HepG2 (cell line): ENCODE measurements around the gene LDLRAD4. TPM values are rescaled to one million over a fixed set of nuclear protein-coding genes. Genes with fewer than 3 reads are reported as not detected.

Experiments used
- ATAC-seq: fragments of 200-7000 bp; cut with Tn5 transposase; 3 replicates; pipeline ENCODE4 v1.9.1; 2020; ENCODE audit warnings: mild to moderate bottlenecking, moderate library complexity
- BruUV-seq: library from RNA; stranded (reverse); fragments of 400-500 nt; replicated peaks from 2 replicates; lab custom pipeline; 2021; lab: Mats Ljungman, UMichigan
- CTCF ChIA-PET: fragments of 300-600 bp; formaldehyde crosslinking; extraction: SDS; loops from one replicate; lab custom pipeline; 2021; ENCODE audit warnings: low total read pairs, inconsistent platforms, low intra/inter-chr PET ratio; lab: Yijun Ruan, JAX
- POLR2A ChIA-PET: fragments of 350-600 bp; sonication (Branson Sonifier 250); formaldehyde crosslinking; loops from one replicate; lab custom pipeline; 2020; ENCODE audit warnings: antibody characterized with exemption, inconsistent platforms; lab: Yijun Ruan, JAX
- DNase-seq: peaks from one replicate; pipeline ENCODE4 v3.0.0-alpha.2; 2015; ENCODE audit warnings: low spot score
- FAIRE-seq: peaks from 3 replicates; lab custom pipeline; 2011; peaks lifted over from hg19 to GRCh38; lab: Jason Lieb, UNC
- H2AFZ ChIP-seq: one replicate; pipeline ENCODE4 v1.6.1; 2011; ENCODE audit warnings: low read length, inconsistent platforms
- H3K27ac ChIP-seq: fragments of 300-600 bp; 3 replicates; pipeline ENCODE4 v1.8.0; 2011; ENCODE audit warnings: mixed run types, mild to moderate bottlenecking, mixed read lengths, low read length, inconsistent platforms; ENCODE audit not compliant: insufficient read depth; ENCODE audit errors: extremely low read length
- H3K27me3 ChIP-seq, 2 experiments: fragments of 200-600 bp in 1 of 2; 2 replicates in 1 of 2; 3 replicates in 1 of 2; pipeline versions ENCODE4 v1.6.0 to v1.8.0; 2011; ENCODE audit warnings: low read length in 2 of 2, mild to moderate bottlenecking in 2 of 2, moderate library complexity in 2 of 2, inconsistent platforms in 1 of 2; ENCODE audit not compliant: insufficient read depth in 2 of 2, control insufficient read depth in 1 of 2
- H3K36me3 ChIP-seq, 2 experiments: fragments of 200-600 bp in 1 of 2; replicated peaks in 1 of 2; 2 replicates in 1 of 2; 3 replicates in 1 of 2; pipeline versions ENCODE4 v1.5.1 to v1.8.0; 2011; ENCODE audit warnings: low read length in 2 of 2, inconsistent platforms in 1 of 2; ENCODE audit not compliant: insufficient read depth in 2 of 2, control insufficient read depth in 1 of 2
- H3K4me1 ChIP-seq: 2 replicates; pipeline ENCODE4 v1.5.1; 2012; ENCODE audit warnings: low read length, inconsistent platforms; ENCODE audit not compliant: insufficient read depth
- H3K4me2 ChIP-seq: 2 replicates; pipeline ENCODE4 v1.6.0; 2011; ENCODE audit warnings: low read depth, low read length, inconsistent platforms
- H3K4me3 ChIP-seq, 3 experiments: fragments of 200-600 bp in 1 of 3; sonication (generic), shearing (Covaris generic) in 1 of 3; replicated peaks in 1 of 3; 2 replicates each; pipeline ENCODE4 v1.5.1; 2011 to 2016; ENCODE audit warnings: low read length in 3 of 3, inconsistent platforms in 2 of 3, low read depth in 2 of 3, mild to moderate bottlenecking in 2 of 3, control low read depth in 1 of 3, mixed read lengths in 1 of 3; ENCODE audit not compliant: insufficient read depth in 1 of 3
- H3K79me2 ChIP-seq: one replicate; pipeline ENCODE4 v1.6.1; 2011; ENCODE audit warnings: low read length, inconsistent platforms; ENCODE audit not compliant: insufficient read depth
- H3K9ac ChIP-seq: 2 replicates; pipeline ENCODE4 v1.6.0; 2011; ENCODE audit warnings: mild to moderate bottlenecking, low read depth, low read length, inconsistent platforms; ENCODE audit not compliant: insufficient read depth
- H3K9me3 ChIP-seq: 2 replicates; pipeline ENCODE4 v1.5.1; 2012; ENCODE audit warnings: mild to moderate bottlenecking, low read length
- H4K20me1 ChIP-seq: 2 replicates; pipeline ENCODE4 v1.6.0; 2011; ENCODE audit warnings: inconsistent platforms, mild to moderate bottlenecking, low read length, moderate library complexity; ENCODE audit not compliant: insufficient read depth
- ELF1 ChIP-seq: sonication (generic); formaldehyde crosslinking; IDR thresholded peaks from 2 replicates; pipeline ENCODE4 v1.4.0; 2020; ENCODE audit warnings: missing genetic modification reagents
- KDM1A ChIP-seq: IDR thresholded peaks from 2 replicates; pipeline ENCODE4 v1.6.1; 2016; ENCODE audit warnings: missing compliant biosample characterization
- KLF6 ChIP-seq: IDR thresholded peaks from 2 replicates; pipeline ENCODE4 v1.8.0; 2016; ENCODE audit warnings: missing biosample characterization, missing genetic modification reagents
- NCOR1 ChIP-seq: fragments of 200-600 bp; sonication (generic); IDR thresholded peaks from 2 replicates; pipeline ENCODE4 v1.7.0; 2017; ENCODE audit warnings: antibody characterized with exemption, low read length, borderline replicate concordance
- TAF1 ChIP-seq: sonication (generic); formaldehyde crosslinking; IDR thresholded peaks from 2 replicates; pipeline ENCODE4 v1.4.0; 2020; ENCODE audit warnings: missing genetic modification reagents
- ZIK1 ChIP-seq: sonication (generic); formaldehyde crosslinking; IDR thresholded peaks from 2 replicates; pipeline ENCODE4 v1.5.0; 2020; ENCODE audit warnings: mild to moderate bottlenecking, low read depth, missing genetic modification reagents, borderline replicate concordance
- ZNF496 ChIP-seq: sonication (generic); formaldehyde crosslinking; IDR thresholded peaks from 2 replicates; pipeline ENCODE4 v1.8.1; 2023; ENCODE audit warnings: mild to moderate bottlenecking, moderate library complexity, missing genetic modification reagents; ENCODE audit not compliant: insufficient replicate concordance
- ZNF547 ChIP-seq: sonication (generic); formaldehyde crosslinking; IDR thresholded peaks from 2 replicates; pipeline ENCODE4 v1.5.1; 2020; ENCODE audit warnings: mild to moderate bottlenecking, missing genetic modification reagents
- ZNF572 ChIP-seq: sonication (generic); formaldehyde crosslinking; IDR thresholded peaks from 2 replicates; pipeline ENCODE4 v1.5.1; 2020; ENCODE audit warnings: mild to moderate bottlenecking, missing genetic modification reagents
- WGBS: methylation state at CpG from one replicate; pipeline ENCODE4 v1.1.6; 2017; ENCODE audit warnings: low lambda C conversion rate; 5-methylcytosine and 5-hydroxymethylcytosine counted together
- in situ Hi-C: cut with HindIII; loops from 2 replicates; pipeline ENCODE4 v1.10.0; 2017; ENCODE audit warnings: low pct_unique_long_range_greater_than_20kb; ENCODE audit not compliant: extremely low pct_ligation_motif_present
- intact Hi-C: fragments of 100-400 bp; cut with micrococcal nuclease; formaldehyde crosslinking; loops from one replicate; pipeline ENCODE4 v1.10.0; 2022; ENCODE audit not compliant: unreplicated experiment
- polyA plus RNA-seq, 8 experiments: library from polyadenylated mRNA; depleted of rRNA in 3 of 8; stranded (reverse) in 7 of 8; unstranded in 1 of 8; fragments of >200 nt; fragmentation: Illumina TruSeq in 4 of 8; extraction: Trizol in 4 of 8; gene quantifications; 2 replicates each; pipeline versions ENCODE4 v1.2.1 to v1.2.3, GENCODE V29; 2011 to 2016; ENCODE audit warnings: low read depth in 4 of 8, missing spikeins in 1 of 8, mixed read lengths in 1 of 8; ENCODE audit not compliant: insufficient read depth in 1 of 8
- total RNA-seq, 5 experiments: library from RNA; depleted of rRNA; stranded (reverse); fragments of >200 nt; fragmentation: Illumina TruSeq; extraction: Trizol; gene quantifications; 2 replicates each; pipeline ENCODE4 v1.2.3, GENCODE V29; 2016; ENCODE audit warnings: low read depth in 1 of 5

LDLRAD4 gene
- total and polyA plus RNA-seq, 2 of the 13 experiments (the other 11 are each of a cell fraction or from before 2014, with no cell fraction given) = 13.6 to 20.9 TPM

DNA sequence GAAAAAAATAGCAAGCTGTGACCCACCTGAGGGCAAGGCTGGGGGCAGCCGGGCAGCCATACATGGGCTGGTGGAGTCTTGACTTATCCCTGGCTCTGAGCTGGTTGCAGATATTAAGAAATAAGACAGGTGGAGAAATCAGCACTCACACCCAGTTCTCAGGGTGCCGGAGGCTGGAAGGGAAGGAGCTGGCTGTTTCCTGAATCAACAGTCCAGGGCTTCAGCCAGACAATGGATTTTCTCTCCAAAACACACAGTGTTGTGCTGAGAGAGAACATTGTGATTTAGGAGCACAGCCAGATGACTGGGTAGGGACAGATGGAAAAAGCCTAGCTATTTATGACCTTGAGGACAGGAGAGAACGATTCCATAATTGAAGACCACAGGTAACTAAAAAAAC lies 208.8 kb downstream of the LDLRAD4 start:
- CTCF ChIA-PET = no interaction called here
- DNase-seq (no peak), FAIRE-seq (no peak), ATAC-seq (no peak)
- no peaks in the 10 kb centered on the region for H4K20me1 ChIP-seq
- no peaks in the 10 kb centered on the region for H3K79me2 ChIP-seq
- H3K36me3 ChIP-seq = no peaks in the 10 kb centered on the region
- no TSS peak for BruUV-seq
- H3K27me3 ChIP-seq = no peaks in the 10 kb centered on the region
- in situ Hi-C loops = no loop called here
- H3K27ac ChIP-seq = no peak overlapping the region
- intact Hi-C loops = no loop called here
- no peak overlapping the region for H2AFZ ChIP-seq
- POLR2A ChIA-PET = interaction anchor here (2.0 kb wide), 1 partner anchor 9 kb away, joined by 5 read pairs; no protein-coding TSS in a partner anchor
- no peak overlapping the region for H3K9ac ChIP-seq
- WGBS = 96% methylated on average over 3 of the region's 3 CpGs
- no peak overlapping the region for H3K4me3 ChIP-seq
- no peaks in the 10 kb centered on the region for H3K9me3 ChIP-seq
- TF ChIP-seq KDM1A (CRISPR knock-in tag) (no peak), KLF6 (no peak), ZNF572 (CRISPR knock-in tag) (no peak), ZNF496 (no peak), NCOR1 (no peak), ELF1 (CRISPR knock-in tag) (no peak), ZIK1 (CRISPR knock-in tag) (no peak), TAF1 (CRISPR knock-in tag) (no peak)
- no peak overlapping the region for H3K4me2 ChIP-seq
- no peaks in the 10 kb centered on the region for H3K4me1 ChIP-seq

DNA sequence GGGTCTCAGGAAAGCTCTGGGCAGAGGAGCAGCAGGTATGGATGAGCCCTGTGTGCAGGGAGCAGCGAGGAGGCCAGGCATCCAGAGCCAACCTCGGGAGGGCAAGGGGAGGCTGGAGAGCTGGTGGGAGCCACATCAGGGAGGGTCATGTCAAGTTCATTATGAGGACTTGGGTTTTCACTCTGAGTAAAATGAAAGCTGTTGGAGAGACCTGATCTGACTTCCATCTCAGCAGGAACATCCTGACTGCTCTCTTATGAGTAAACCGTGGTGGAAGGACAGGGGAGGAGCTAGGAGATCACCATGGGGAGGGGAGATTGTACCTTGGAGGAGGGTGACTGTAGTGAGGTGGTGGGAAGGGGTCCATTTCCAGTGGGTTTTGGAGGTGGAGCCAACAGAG lies 209.8 kb downstream of the LDLRAD4 start:
- Histone ChIP-seq H3K9ac (no peak overlapping the region), H3K4me3 (no peak overlapping the region), H4K20me1 (no peaks in the 10 kb centered on the region), H2AFZ (no peak overlapping the region), H3K36me3 (no peaks in the 10 kb centered on the region), H3K27ac (no peak overlapping the region), H3K27me3 (no peaks in the 10 kb centered on the region), H3K79me2 (no peaks in the 10 kb centered on the region), H3K4me2 (no peak overlapping the region), H3K4me1 (no peaks in the 10 kb centered on the region), H3K9me3 (no peaks in the 10 kb centered on the region)
- no peak for FAIRE-seq
- no peak for TF ChIP-seq ZNF547
- no TSS peak for BruUV-seq
- WGBS = 85% methylated on average over 3 of the region's 3 CpGs
- DNase-seq = no peak
- ChIA-PET POLR2A (no interaction called here), CTCF (no interaction called here)
- in situ Hi-C loops = no loop called here
- intact Hi-C loops = no loop called here
- no peak for ATAC-seq
